ENCODE measurements around the gene KLF1. TPM values are rescaled to one million over a fixed set of nuclear protein-coding genes. Genes with fewer than 3 reads are reported as not detected.

The KLF1 gene
- total RNA-seq (0.51 and 2.2 TPM in 2 replicates), polyA plus RNA-seq (1.3 and 1.4 TPM in 2 replicates)

DNA sequence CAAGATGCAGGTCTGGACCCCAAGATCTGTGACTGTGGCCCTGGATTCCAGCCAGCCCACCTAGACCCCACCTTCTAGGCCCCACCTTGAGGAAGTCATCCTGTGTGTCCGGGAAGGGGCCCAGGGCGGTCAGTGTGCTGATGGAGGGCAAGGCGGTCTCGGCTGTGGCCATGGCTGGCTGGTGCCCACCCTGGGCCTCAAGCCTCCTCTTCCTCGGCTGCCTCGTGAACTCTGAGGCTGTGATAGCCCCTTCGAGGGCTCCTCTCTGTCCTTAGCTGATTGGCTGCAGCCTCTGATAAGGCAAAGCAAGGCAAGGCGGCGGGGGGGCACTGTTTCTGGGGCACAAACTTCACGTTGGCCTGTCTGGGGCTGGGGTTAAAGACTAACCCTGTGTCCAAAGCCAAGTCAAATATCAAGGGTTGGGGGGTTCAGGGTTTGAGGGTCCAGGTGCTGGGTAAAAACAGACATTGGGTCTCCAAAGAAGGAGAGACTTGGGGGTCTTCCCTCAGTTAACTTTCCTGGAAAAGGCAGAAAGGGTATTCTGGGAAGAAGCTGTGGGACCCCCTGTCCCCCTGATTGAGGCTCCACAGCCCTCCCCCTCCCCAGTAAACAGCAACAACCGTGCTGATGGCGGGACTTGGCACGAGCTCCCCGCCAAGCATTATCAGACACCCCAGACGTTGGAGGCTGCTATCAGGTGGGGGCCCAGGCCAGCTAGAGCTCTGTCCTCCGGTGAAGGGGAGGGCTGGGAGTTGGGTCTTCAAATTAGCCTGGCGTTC is at the start of gene KLF1:
Gene KLF1, minus strand, starts transcription at position 233 of the 779 bp plus-strand sequence. Its CDS starts 61 bp downstream, at position 172.
- Histone ChIP-seq H3K4me1 (ENCODE audit: low read depth) (no peaks in the 10 kb centered on the region), H3K4me3 (peak within 1 kb of the TSS; percentile 25), H3K9me3 (ENCODE audit: low read depth) (no peaks in the 10 kb centered on the region), H3K27ac (no peak within 1 kb of the TSS), H3K36me3 (no peaks in the 10 kb centered on the region), H3K27me3 (no peaks in the 10 kb centered on the region)
- TF ChIP-seq, protein P1, sequence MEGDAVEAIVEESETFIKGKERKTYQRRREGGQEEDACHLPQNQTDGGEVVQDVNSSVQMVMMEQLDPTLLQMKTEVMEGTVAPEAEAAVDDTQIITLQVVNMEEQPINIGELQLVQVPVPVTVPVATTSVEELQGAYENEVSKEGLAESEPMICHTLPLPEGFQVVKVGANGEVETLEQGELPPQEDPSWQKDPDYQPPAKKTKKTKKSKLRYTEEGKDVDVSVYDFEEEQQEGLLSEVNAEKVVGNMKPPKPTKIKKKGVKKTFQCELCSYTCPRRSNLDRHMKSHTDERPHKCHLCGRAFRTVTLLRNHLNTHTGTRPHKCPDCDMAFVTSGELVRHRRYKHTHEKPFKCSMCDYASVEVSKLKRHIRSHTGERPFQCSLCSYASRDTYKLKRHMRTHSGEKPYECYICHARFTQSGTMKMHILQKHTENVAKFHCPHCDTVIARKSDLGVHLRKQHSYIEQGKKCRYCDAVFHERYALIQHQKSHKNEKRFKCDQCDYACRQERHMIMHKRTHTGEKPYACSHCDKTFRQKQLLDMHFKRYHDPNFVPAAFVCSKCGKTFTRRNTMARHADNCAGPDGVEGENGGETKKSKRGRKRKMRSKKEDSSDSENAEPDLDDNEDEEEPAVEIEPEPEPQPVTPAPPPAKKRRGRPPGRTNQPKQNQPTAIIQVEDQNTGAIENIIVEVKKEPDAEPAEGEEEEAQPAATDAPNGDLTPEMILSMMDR (IDR thresholded peaks at IDR 0.05; ENCODE audit: low read depth, low read length) = no peak
- DNase-seq (ENCODE audit: low read depth in 1 of 2, low spot score in 1 of 2) = no peak

DNA sequence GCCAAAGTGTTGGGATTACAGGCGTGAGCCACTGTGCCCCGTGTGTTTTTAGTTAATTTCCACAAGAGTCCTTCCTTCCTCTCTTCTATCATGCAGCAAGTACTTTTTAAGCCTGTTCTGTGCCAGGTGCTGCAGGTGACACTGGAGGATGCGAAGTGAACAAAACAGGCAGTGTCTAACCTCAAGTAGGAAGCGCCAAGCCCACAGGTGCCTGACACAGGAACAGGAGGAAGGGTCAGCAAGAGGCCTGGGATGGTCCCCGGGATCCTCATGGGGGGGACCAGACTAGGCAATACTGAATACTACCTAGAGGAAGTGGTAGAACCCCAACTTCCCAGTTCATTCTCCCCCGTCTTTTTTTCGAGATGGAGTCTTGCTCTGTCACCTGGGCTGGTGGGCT is 49.6 kb upstream of the KLF1 start:
- Histone ChIP-seq H3K4me1 (ENCODE audit: low read depth) (peaks cover 12% of the 10 kb centered on the region), H3K27ac (no peak overlapping the region), H3K27me3 (no peaks in the 10 kb centered on the region), H3K4me3 (no peak overlapping the region), H3K36me3 (peaks cover 21% of the 10 kb centered on the region), H3K9me3 (ENCODE audit: low read depth) (no peaks in the 10 kb centered on the region)
- no peak for DNase-seq (ENCODE audit: low read depth in 1 of 2, low spot score in 1 of 2)
- TF ChIP-seq, protein P1 (IDR thresholded peaks at IDR 0.05; ENCODE audit: low read depth, low read length) = no peak

DNA sequence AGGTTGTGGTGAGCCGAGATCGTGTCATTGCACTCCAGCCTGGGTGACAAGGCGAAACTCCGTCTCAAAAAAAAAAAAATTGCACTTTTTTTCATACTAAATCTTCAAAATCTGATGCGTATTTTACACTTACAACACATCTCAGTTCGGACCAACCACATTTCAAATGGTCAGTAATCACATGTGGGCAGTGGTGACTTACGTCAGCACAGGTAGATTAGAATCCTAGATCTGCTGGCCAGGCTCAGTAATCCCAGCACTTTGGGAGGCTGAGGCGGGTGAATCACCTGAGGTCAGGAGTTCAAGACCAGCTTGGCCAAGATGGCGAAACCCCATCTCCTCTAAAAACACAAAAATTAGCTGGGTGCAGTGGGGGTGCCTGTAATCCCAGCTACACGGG is 48.1 kb upstream of the KLF1 start:
- H3K36me3 ChIP-seq = peaks cover 17% of the 10 kb centered on the region
- H3K4me3 ChIP-seq = no peak overlapping the region
- no peak for DNase-seq (ENCODE audit: low read depth in 1 of 2, low spot score in 1 of 2)
- no peaks in the 10 kb centered on the region for H3K9me3 ChIP-seq (ENCODE audit: low read depth)
- no peaks in the 10 kb centered on the region for H3K27me3 ChIP-seq
- TF ChIP-seq, protein P1 (IDR thresholded peaks at IDR 0.05; ENCODE audit: low read depth, low read length) = no peak
- H3K4me1 ChIP-seq (ENCODE audit: low read depth) = peaks cover 9% of the 10 kb centered on the region
- no peak overlapping the region for H3K27ac ChIP-seq

DNA sequence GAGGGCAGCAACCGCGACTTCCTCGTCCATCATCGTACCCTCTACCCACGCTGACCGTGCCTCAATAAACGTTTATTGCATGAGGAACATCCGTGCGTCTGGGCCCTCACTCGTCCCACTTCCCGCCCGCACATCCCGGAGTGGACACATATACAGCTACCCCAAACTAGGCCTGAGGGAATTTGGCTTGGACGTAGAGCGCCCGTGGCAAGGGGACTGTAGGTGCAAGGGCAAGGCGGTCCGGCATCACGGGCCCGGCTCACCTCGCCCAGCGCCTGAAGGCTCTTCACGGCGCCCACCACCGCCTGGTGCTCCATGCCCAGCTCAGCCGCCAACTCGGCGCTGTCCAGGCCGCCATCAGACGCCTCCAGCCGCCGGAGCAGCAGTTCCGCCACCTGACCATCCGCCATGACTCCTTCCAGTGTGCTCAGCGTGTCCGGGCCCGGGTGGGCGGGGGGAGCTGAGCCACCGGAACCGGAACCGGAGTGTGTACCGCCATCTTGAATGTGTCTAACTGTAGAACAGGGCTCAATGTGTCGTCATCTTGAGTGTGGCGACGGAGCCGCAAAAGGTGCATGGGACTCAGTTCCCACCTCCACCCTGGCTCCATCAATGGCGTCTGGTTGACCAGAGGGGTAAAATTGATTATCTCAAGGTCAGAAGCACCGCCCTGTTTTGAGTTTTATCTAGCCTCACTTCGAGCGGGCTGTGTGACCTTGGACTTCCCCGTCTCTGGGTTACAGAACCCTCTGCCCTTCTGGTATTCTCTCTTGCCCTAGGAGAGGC is 46.5 kb upstream of the KLF1 start, which contains the start of gene FARSA:
Gene FARSA, minus strand, starts transcription at position 425 of the 786 bp plus-strand sequence. Its CDS starts 15 bp downstream, at position 410.
- Histone ChIP-seq H3K4me3 (peak within 1 kb of the TSS; percentile 89), H3K4me1 (ENCODE audit: low read depth) (peaks cover 3% of the 10 kb centered on the region), H3K27me3 (no peaks in the 10 kb centered on the region), H3K9me3 (ENCODE audit: low read depth) (no peaks in the 10 kb centered on the region), H3K27ac (peak within 1 kb of the TSS; percentile 5), H3K36me3 (peaks cover 19% of the 10 kb centered on the region)
- DNase-seq (ENCODE audit: low read depth in 1 of 2, low spot score in 1 of 2) = peak; percentile 92 to 94
- TF ChIP-seq, protein P1 (IDR thresholded peaks at IDR 0.05; ENCODE audit: low read depth, low read length) = no peak

DNA sequence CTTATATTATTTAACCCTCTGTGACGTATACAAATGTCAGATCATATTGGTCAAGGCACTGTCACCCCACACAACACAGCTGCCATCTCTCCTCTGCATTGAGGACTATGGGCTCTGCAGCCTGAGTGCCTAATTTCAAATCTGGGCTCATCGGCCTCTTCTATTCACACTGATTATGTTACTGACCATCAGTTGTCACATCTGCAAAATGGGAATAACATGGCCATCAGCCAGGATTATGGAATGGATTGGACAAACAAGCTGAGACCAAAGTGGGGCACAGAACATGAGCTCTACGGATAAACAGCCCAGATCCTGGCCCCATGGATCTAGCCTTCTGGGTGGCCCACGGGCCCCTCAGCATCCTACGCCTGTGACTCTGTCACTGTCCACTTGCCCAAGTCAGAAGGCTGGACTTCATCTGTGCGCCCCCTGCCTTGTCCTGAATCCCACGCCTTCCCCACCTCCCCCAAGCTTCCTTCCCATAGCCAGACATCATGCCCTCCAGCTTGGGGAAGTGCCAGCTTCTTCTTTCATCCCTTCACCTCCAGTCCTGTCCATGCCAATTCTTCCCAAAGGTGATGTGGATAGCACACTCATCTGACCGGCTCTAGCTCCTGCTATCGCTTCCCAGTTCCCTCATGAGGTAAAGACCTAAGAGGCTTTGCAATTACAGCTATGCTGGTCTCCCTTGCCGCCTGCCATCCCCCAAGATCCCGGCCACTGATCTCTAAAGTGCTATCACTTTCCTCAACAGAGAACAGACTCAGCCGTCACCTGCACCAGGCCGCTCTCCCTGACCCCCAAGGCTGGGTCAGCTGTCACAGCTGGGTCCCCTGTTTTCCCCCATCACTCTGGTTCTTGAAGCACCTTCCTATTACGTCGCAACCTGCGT is 45.6 kb upstream of the KLF1 start:
- Histone ChIP-seq H3K9me3 (ENCODE audit: low read depth) (no peaks in the 10 kb centered on the region), H3K36me3 (peaks cover 24% of the 10 kb centered on the region), H3K4me3 (peak overlapping the region; percentile 89), H3K27ac (peak overlapping the region; percentile 5), H3K4me1 (ENCODE audit: low read depth) (peaks cover 3% of the 10 kb centered on the region), H3K27me3 (no peaks in the 10 kb centered on the region)
- TF ChIP-seq, protein P1 (IDR thresholded peaks at IDR 0.05; ENCODE audit: low read depth, low read length) = no peak
- no peak for DNase-seq (ENCODE audit: low read depth in 1 of 2, low spot score in 1 of 2)

Measured in cardiac muscle cell (in vitro differentiated cells and primary cell).